ENCODE data around the gene KCND2.

- TF ChIP-seq CTCF (conservative IDR thresholded peaks at IDR 0.05; ENCODE audit: low read length) (no peak), EZH2phosphoT487 (IDR thresholded peaks at IDR 0.05; ENCODE audit: borderline replicate concordance, low read depth, low read length) (no peak)
Measured at GRCh38 chr7:120677535-120677934, 404.6 kb downstream of the KCND2 start.
